A549 (cell line): ENCODE data around the gene HOXB4. TPM values are rescaled to one million over a fixed set of nuclear protein-coding genes. Genes with fewer than 3 reads are reported as not detected.

Experiments used
- BHLHE40 ChIP-seq: IDR thresholded peaks from 2 replicates; pipeline ENCODE4 v1.6.1; 2012; ENCODE audit warnings: low read depth, low read length, inconsistent platforms
- CBX2 ChIP-seq: fragments of 200-600 bp; sonication (generic); IDR thresholded peaks from 2 replicates; pipeline ENCODE4 v1.6.1; 2016; ENCODE audit warnings: low read depth, mild to moderate bottlenecking, borderline replicate concordance
- CEBPB ChIP-seq, 2 experiments: fragments of >200 bp in 1 of 2; sonication (Bioruptor Twin) in 1 of 2; formaldehyde crosslinking in 1 of 2; IDR thresholded peaks; 2 replicates each; pipeline ENCODE4 v1.6.1; 2012 to 2016
- CHD4 ChIP-seq: fragments of 200-600 bp; sonication (generic); IDR thresholded peaks from 2 replicates; pipeline ENCODE4 v1.6.1; 2016; ENCODE audit warnings: antibody characterized with exemption, mild to moderate bottlenecking, borderline replicate concordance
- EHF ChIP-seq: fragments of 250-450 bp; sonication (Bioruptor Pico); IDR thresholded peaks from 2 replicates; pipeline ENCODE4 v1.5.0; 2020; ENCODE audit warnings: mild to moderate bottlenecking
- EHMT2 ChIP-seq: fragments of 200-600 bp; sonication (generic); IDR thresholded peaks from 2 replicates; pipeline ENCODE4 v1.6.1; 2016; ENCODE audit warnings: antibody characterized with exemption, low read depth, mild to moderate bottlenecking, moderate library complexity
- EP300 ChIP-seq, 2 experiments: fragments of >200 bp; sonication (Bioruptor Twin); formaldehyde crosslinking; IDR thresholded peaks; 2 replicates in 1 of 2; 3 replicates in 1 of 2; pipeline ENCODE4 v1.6.1; 2016 to 2017
- ESRRA ChIP-seq: fragments of 150-350 bp; IDR thresholded peaks from 2 replicates; pipeline ENCODE4 v1.6.1; 2014; ENCODE audit warnings: mild to moderate bottlenecking, low read length, borderline replicate concordance
- FOSL2 ChIP-seq, 2 experiments: fragments of 450-650 bp in 1 of 2; fragments of >200 bp in 1 of 2; sonication (Bioruptor Twin) in 1 of 2; formaldehyde crosslinking; IDR thresholded peaks; 2 replicates each; pipeline versions ENCODE4 v1.5.0 to v1.6.1; 2016 to 2020; ENCODE audit warnings: mild to moderate bottlenecking in 1 of 2, moderate library complexity in 1 of 2
- HDAC2 ChIP-seq: fragments of 200-600 bp; sonication (generic); IDR thresholded peaks from 2 replicates; pipeline ENCODE4 v1.6.1; 2016
- HOXA7 ChIP-seq: fragments of 250-450 bp; sonication (Bioruptor Pico); IDR thresholded peaks from 2 replicates; pipeline ENCODE4 v1.5.0; 2020; ENCODE audit warnings: mild to moderate bottlenecking, moderate library complexity
- JUN ChIP-seq, 2 experiments: fragments of >200 bp; sonication (Bioruptor Twin); formaldehyde crosslinking; IDR thresholded peaks; 2 replicates in 1 of 2; 3 replicates in 1 of 2; pipeline ENCODE4 v1.6.1; 2016 to 2017
- JUNB ChIP-seq: fragments of >200 bp; sonication (Bioruptor Twin); formaldehyde crosslinking; IDR thresholded peaks from 2 replicates; pipeline ENCODE4 v1.6.1; 2016
- KDM1A ChIP-seq: fragments of 200-600 bp; sonication (generic); IDR thresholded peaks from 2 replicates; pipeline ENCODE4 v1.6.1; 2016; ENCODE audit warnings: low read depth, mild to moderate bottlenecking
- MAZ ChIP-seq: fragments of 150-350 bp; IDR thresholded peaks from 2 replicates; pipeline ENCODE4 v1.6.1; 2014; ENCODE audit warnings: antibody characterized with exemption, low read depth, low read length, borderline replicate concordance
- MYC ChIP-seq: IDR thresholded peaks from 2 replicates; pipeline ENCODE4 v1.6.1; 2012; ENCODE audit warnings: mild to moderate bottlenecking, inconsistent platforms, low read length, improper control_type of control experiment, borderline replicate concordance
- NR3C1 ChIP-seq: fragments of >200 bp; sonication (Bioruptor Twin); formaldehyde crosslinking; IDR thresholded peaks from 3 replicates; pipeline ENCODE4 v1.6.1; 2017
- POLR2A ChIP-seq: IDR thresholded peaks from 2 replicates; pipeline ENCODE4 v1.6.1; 2012; ENCODE audit warnings: mild to moderate bottlenecking, low read length
- RFX5 ChIP-seq: fragments of 450-650 bp; IDR thresholded peaks from 2 replicates; pipeline ENCODE4 v1.7.1; 2014; ENCODE audit warnings: antibody characterized with exemption, mild to moderate bottlenecking, moderate library complexity
- RNF2 ChIP-seq: fragments of 200-600 bp; sonication (generic); IDR thresholded peaks from 2 replicates; pipeline ENCODE4 v1.6.1; 2016; ENCODE audit warnings: low read depth, mild to moderate bottlenecking, antibody characterized with exemption, moderate library complexity, borderline replicate concordance
- SMC3 ChIP-seq: fragments of >200 bp; sonication (Bioruptor Twin); formaldehyde crosslinking; IDR thresholded peaks from 3 replicates; pipeline ENCODE4 v1.6.1; 2018; ENCODE audit warnings: inconsistent platforms
- TFCP2L1 ChIP-seq: fragments of 250-450 bp; sonication (Bioruptor Pico); IDR thresholded peaks from 2 replicates; pipeline ENCODE4 v1.5.0; 2021; ENCODE audit warnings: mild to moderate bottlenecking
- TP53 ChIP-seq: fragments of 250-450 bp; sonication (Bioruptor Pico); IDR thresholded peaks from 2 replicates; pipeline ENCODE4 v1.5.0; 2021; ENCODE audit warnings: mild to moderate bottlenecking, moderate library complexity
- ZC3H11A ChIP-seq: fragments of 450-650 bp; IDR thresholded peaks from 2 replicates; pipeline ENCODE4 v1.6.1; 2014; ENCODE audit warnings: antibody characterized with exemption, mild to moderate bottlenecking
- ZNF302 ChIP-seq: fragments of 250-450 bp; sonication (Bioruptor Pico); IDR thresholded peaks from 2 replicates; pipeline ENCODE4 v1.9.0; 2021; ENCODE audit warnings: inconsistent platforms, mild to moderate bottlenecking, moderate library complexity
- ZSCAN20 ChIP-seq: fragments of 250-450 bp; sonication (Bioruptor Pico); IDR thresholded peaks from 2 replicates; pipeline ENCODE4 v1.8.0; 2022; ENCODE audit warnings: mild to moderate bottlenecking, moderate library complexity
- polyA plus RNA-seq, 4 experiments: library from polyadenylated mRNA; depleted of rRNA in 3 of 4; stranded (reverse); fragments of >200 nt; fragmentation: RNase III in 1 of 4; extraction: RNeasy Plus Mini Kit Qiagen cat#74134 plus additional on column Dnase treatment in 1 of 4; gene quantifications; 2 replicates in 3 of 4; 3 replicates in 1 of 4; pipeline ENCODE4 v1.2.3, GENCODE V29; 2011 to 2017
- TF ChIP-seq, protein P1 (sequence below): IDR thresholded peaks from 2 replicates; pipeline ENCODE4 v1.6.1; 2012
- TF ChIP-seq, protein P2 (sequence below): fragments of 250-450 bp; sonication (Bioruptor Pico); IDR thresholded peaks from 2 replicates; pipeline ENCODE4 v1.5.0; 2021; ENCODE audit warnings: mild to moderate bottlenecking, moderate library complexity, borderline replicate concordance
- TF ChIP-seq, protein P3 (sequence below): fragments of 150-350 bp; IDR thresholded peaks from 2 replicates; pipeline ENCODE4 v1.6.1; 2014; ENCODE audit warnings: low read depth, mild to moderate bottlenecking, low read length
- TF ChIP-seq, protein P4 (sequence below): fragments of >200 bp; sonication (Bioruptor Twin); formaldehyde crosslinking; IDR thresholded peaks from 3 replicates; pipeline ENCODE4 v1.6.1; 2016
- TF ChIP-seq, protein P5 (sequence below): IDR thresholded peaks from 2 replicates; pipeline ENCODE4 v1.6.1; 2012; ENCODE audit warnings: low read depth, borderline replicate concordance
- TF ChIP-seq, protein P6 (sequence below): fragments of 250-450 bp; sonication (Bioruptor Pico); IDR thresholded peaks from 2 replicates; pipeline ENCODE4 v1.5.0; 2020; ENCODE audit warnings: low read depth, mild to moderate bottlenecking, moderate library complexity
- TF ChIP-seq, protein P7 (sequence below): fragments of >200 bp; sonication (Bioruptor Twin); formaldehyde crosslinking; IDR thresholded peaks from 3 replicates; pipeline ENCODE4 v1.5.1; 2016
- TF ChIP-seq, protein P8 (sequence below): IDR thresholded peaks from 2 replicates; pipeline ENCODE4 v1.6.1; 2012

The HOXB4 gene
- polyA plus RNA-seq, 2 of the 4 experiments (the other 2 are of a cell fraction), result 0.30 to 0.74 TPM

DNA sequence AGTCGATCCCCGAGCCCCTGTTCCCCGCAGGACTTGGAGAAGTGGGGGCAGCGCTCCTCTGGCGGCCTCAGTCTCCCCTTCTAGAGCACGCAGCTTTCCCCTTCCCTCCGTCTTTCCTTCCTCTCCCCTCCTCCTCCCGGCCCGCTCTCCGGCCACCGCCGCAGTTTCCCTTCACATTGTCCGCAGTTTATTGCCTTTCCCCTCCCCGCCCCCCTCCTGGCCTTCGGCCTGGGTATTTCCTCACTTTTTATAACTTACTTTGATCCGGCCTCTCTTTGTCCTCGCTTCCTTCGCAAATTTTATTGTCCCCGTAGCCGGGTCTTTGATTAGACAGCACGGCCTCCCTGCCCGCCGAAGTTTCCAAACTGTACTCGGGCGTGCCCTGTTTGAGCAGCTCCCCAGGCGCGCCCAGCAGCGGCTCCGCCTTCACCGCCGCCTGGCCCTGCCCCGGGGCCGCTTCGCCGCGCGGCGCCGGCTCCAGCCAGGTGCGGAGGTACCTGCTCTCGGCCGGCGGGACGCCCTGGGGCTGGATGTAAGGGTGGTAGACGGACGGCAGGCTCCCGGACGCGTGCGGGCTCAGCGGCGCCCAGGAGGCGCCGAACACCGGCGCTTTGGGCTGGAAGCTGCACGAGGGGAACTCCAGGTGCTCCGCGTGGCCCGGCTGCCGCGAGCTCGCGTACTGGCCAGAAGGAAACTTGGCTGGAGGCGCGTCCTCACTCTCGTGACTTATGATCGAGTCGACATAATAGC is 47.5 kb upstream of the HOXB4 start (continued):
- TF ChIP-seq, protein P1, sequence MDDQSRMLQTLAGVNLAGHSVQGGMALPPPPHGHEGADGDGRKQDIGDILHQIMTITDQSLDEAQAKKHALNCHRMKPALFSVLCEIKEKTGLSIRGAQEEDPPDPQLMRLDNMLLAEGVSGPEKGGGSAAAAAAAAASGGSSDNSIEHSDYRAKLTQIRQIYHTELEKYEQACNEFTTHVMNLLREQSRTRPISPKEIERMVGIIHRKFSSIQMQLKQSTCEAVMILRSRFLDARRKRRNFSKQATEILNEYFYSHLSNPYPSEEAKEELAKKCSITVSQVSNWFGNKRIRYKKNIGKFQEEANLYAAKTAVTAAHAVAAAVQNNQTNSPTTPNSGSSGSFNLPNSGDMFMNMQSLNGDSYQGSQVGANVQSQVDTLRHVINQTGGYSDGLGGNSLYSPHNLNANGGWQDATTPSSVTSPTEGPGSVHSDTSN, result peak; percentile 47; the same call in 1 of the 2 replicates
- TF ChIP-seq, protein P2, sequence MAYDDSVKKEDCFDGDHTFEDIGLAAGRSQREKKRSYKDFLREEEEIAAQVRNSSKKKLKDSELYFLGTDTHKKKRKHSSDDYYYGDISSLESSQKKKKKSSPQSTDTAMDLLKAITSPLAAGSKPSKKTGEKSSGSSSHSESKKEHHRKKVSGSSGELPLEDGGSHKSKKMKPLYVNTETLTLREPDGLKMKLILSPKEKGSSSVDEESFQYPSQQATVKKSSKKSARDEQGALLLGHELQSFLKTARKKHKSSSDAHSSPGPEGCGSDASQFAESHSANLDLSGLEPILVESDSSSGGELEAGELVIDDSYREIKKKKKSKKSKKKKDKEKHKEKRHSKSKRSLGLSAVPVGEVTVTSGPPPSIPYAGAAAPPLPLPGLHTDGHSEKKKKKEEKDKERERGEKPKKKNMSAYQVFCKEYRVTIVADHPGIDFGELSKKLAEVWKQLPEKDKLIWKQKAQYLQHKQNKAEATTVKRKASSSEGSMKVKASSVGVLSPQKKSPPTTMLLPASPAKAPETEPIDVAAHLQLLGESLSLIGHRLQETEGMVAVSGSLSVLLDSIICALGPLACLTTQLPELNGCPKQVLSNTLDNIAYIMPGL (CRISPR knock-in tag), result peak; percentile 80; the same call in 1 of the 2 replicates
- TF ChIP-seq CBX2 (no peak), SMC3 (no peak), EHF (CRISPR knock-in tag) (no peak), CHD4 (no peak), JUNB (no peak), FOSL2 (IDR thresholded peaks at IDR 0.05) (no peak), FOSL2 (CRISPR knock-in tag; IDR thresholded peaks at IDR 0.05) (no peak), EP300 (IDR thresholded peaks at IDR 0.05) (peak in 1 of 2 experiments; percentile 9; a peak in 1 of 5 replicates), KDM1A (no peak), TP53 (CRISPR knock-in tag) (no peak; the same call in 1 of the 2 replicates), TFCP2L1 (0 out of 2 replicates have a peak, but pooled peaks have one; percentile 10), RFX5 (no peak), ZNF302 (CRISPR knock-in tag) (no peak), JUN (IDR thresholded peaks at IDR 0.05) (peak in 1 of 2 experiments; percentile 76; a peak in 2 of 5 replicates), POLR2A (peak; percentile 45), HOXA7 (CRISPR knock-in tag) (no peak), ZC3H11A (no peak), NR3C1 (no peak), EHMT2 (no peak), MYC (0 out of 2 replicates have a peak, but pooled peaks have one; percentile 13), BHLHE40 (no peak), MAZ (no peak; the same call in 1 of the 2 replicates), RNF2 (peak; percentile 54; the same call in 1 of the 2 replicates), CEBPB (IDR thresholded peaks at IDR 0.05) (no peak), HDAC2 (no peak), ZSCAN20 (no peak), ESRRA (no peak)
- TF ChIP-seq, protein P3, sequence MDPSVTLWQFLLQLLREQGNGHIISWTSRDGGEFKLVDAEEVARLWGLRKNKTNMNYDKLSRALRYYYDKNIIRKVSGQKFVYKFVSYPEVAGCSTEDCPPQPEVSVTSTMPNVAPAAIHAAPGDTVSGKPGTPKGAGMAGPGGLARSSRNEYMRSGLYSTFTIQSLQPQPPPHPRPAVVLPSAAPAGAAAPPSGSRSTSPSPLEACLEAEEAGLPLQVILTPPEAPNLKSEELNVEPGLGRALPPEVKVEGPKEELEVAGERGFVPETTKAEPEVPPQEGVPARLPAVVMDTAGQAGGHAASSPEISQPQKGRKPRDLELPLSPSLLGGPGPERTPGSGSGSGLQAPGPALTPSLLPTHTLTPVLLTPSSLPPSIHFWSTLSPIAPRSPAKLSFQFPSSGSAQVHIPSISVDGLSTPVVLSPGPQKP, result no peak
- TF ChIP-seq, protein P4, sequence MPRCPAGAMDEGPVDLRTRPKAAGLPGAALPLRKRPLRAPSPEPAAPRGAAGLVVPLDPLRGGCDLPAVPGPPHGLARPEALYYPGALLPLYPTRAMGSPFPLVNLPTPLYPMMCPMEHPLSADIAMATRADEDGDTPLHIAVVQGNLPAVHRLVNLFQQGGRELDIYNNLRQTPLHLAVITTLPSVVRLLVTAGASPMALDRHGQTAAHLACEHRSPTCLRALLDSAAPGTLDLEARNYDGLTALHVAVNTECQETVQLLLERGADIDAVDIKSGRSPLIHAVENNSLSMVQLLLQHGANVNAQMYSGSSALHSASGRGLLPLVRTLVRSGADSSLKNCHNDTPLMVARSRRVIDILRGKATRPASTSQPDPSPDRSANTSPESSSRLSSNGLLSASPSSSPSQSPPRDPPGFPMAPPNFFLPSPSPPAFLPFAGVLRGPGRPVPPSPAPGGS, result no peak
- TF ChIP-seq, protein P5, sequence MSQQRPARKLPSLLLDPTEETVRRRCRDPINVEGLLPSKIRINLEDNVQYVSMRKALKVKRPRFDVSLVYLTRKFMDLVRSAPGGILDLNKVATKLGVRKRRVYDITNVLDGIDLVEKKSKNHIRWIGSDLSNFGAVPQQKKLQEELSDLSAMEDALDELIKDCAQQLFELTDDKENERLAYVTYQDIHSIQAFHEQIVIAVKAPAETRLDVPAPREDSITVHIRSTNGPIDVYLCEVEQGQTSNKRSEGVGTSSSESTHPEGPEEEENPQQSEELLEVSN, result peak; percentile 1; the same call in 1 of the 2 replicates
- TF ChIP-seq, protein P6, sequence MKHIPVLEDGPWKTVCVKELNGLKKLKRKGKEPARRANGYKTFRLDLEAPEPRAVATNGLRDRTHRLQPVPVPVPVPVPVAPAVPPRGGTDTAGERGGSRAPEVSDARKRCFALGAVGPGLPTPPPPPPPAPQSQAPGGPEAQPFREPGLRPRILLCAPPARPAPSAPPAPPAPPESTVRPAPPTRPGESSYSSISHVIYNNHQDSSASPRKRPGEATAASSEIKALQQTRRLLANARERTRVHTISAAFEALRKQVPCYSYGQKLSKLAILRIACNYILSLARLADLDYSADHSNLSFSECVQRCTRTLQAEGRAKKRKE, result no peak
- TF ChIP-seq, protein P7, sequence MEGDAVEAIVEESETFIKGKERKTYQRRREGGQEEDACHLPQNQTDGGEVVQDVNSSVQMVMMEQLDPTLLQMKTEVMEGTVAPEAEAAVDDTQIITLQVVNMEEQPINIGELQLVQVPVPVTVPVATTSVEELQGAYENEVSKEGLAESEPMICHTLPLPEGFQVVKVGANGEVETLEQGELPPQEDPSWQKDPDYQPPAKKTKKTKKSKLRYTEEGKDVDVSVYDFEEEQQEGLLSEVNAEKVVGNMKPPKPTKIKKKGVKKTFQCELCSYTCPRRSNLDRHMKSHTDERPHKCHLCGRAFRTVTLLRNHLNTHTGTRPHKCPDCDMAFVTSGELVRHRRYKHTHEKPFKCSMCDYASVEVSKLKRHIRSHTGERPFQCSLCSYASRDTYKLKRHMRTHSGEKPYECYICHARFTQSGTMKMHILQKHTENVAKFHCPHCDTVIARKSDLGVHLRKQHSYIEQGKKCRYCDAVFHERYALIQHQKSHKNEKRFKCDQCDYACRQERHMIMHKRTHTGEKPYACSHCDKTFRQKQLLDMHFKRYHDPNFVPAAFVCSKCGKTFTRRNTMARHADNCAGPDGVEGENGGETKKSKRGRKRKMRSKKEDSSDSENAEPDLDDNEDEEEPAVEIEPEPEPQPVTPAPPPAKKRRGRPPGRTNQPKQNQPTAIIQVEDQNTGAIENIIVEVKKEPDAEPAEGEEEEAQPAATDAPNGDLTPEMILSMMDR, result no peak
- TF ChIP-seq, protein P8, sequence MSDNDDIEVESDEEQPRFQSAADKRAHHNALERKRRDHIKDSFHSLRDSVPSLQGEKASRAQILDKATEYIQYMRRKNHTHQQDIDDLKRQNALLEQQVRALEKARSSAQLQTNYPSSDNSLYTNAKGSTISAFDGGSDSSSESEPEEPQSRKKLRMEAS, result no peak; the same call in none of the 2 replicates
